ENCODE data around the gene DNAJC13.

DNA sequence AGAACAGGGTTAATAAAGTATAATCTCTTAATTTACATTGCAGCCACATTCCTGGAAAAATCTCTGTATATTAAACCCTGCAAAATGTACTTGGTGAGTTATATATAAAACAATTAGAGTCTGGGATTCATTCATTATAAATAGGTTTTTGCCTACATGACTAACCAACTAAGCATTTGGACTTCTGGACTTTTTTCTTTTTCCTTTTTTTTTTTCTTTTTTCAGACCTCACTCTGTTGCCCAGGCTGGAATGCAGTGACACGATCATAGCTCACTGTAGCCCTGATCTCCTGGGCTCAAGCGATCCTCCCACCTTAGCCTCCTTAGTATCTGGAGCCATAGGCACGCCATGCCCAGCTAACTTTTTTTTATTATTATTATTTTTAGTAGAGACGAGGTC, 4.5 kb downstream of the DNAJC13 start:
- TF ChIP-seq, protein P1, sequence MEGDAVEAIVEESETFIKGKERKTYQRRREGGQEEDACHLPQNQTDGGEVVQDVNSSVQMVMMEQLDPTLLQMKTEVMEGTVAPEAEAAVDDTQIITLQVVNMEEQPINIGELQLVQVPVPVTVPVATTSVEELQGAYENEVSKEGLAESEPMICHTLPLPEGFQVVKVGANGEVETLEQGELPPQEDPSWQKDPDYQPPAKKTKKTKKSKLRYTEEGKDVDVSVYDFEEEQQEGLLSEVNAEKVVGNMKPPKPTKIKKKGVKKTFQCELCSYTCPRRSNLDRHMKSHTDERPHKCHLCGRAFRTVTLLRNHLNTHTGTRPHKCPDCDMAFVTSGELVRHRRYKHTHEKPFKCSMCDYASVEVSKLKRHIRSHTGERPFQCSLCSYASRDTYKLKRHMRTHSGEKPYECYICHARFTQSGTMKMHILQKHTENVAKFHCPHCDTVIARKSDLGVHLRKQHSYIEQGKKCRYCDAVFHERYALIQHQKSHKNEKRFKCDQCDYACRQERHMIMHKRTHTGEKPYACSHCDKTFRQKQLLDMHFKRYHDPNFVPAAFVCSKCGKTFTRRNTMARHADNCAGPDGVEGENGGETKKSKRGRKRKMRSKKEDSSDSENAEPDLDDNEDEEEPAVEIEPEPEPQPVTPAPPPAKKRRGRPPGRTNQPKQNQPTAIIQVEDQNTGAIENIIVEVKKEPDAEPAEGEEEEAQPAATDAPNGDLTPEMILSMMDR (IDR thresholded peaks at IDR 0.05) = no peak
- no peak for TF ChIP-seq EZH2 (IDR thresholded peaks at IDR 0.05; ENCODE audit: borderline replicate concordance, insufficient read depth, low read depth, low read length, poor library complexity, severe bottlenecking)
